ENCODE results near the gene ACE.

- TF ChIP-seq CTCF (optimal IDR thresholded peaks at IDR 0.05 in 1 of 3, IDR thresholded peaks at IDR 0.05 in 1 of 3, conservative IDR thresholded peaks at IDR 0.05 in 1 of 3; ENCODE audit: extremely low read depth in 1 of 3, insufficient read depth in 2 of 3, low read length in 3 of 3) (no peak), EZH2 (IDR thresholded peaks at IDR 0.05; ENCODE audit: low read length) (no peak)
These were observed 31.8 kb upstream of the ACE start for GRCh38 chr17:63445065-63445464.
